GM11168 (cell line): ENCODE data around the gene PDE4B.

Experiments used
- in situ Hi-C: fragments of 300-500 bp; cut with MboI; formaldehyde crosslinking; loops from one replicate; pipeline ENCODE4 v1.12.0; 2022; ENCODE audit warnings: low sequenced_read_pairs; ENCODE audit not compliant: unreplicated experiment

The PDE4B gene

GRCh38 chr1:66290761-66291530 is 498.3 kb downstream of the PDE4B start:
- in situ Hi-C loops = no loop called here

GRCh38 chr1:66291531-66291864 is 498.8 kb downstream of the PDE4B start:
- in situ Hi-C loops = no loop called here

GRCh38 chr1:66292305-66292704 is 499.6 kb downstream of the PDE4B start:
- in situ Hi-C loops = no loop called here

GRCh38 chr1:66292944-66293343 is 500.2 kb downstream of the PDE4B start:
- in situ Hi-C loops = no loop called here

- in situ Hi-C loops = no loop called here
Observed at GRCh38 chr1:66294707-66295370, 502.1 kb downstream of the PDE4B start.

GRCh38 chr1:66295803-66296202 is 503.1 kb downstream of the PDE4B start:
- in situ Hi-C loops = no loop called here

- in situ Hi-C loops = no loop called here
Observed at GRCh38 chr1:66296370-66296769, 503.7 kb downstream of the PDE4B start.

GRCh38 chr1:66296951-66297350 is 504.3 kb downstream of the PDE4B start:
- in situ Hi-C loops = no loop called here

GRCh38 chr1:66298464-66298863 is 505.8 kb downstream of the PDE4B start:
- in situ Hi-C loops = no loop called here

- in situ Hi-C loops = no loop called here
Observed at GRCh38 chr1:66300280-66300971, 507.7 kb downstream of the PDE4B start.

GRCh38 chr1:66300972-66301451 is 508.3 kb downstream of the PDE4B start:
- in situ Hi-C loops = no loop called here

- in situ Hi-C loops = no loop called here
Observed at GRCh38 chr1:66302184-66302742, 509.6 kb downstream of the PDE4B start.

GRCh38 chr1:66302815-66303214 is 510.1 kb downstream of the PDE4B start:
- in situ Hi-C loops = no loop called here

GRCh38 chr1:66303646-66304045 is 511.0 kb downstream of the PDE4B start:
- in situ Hi-C loops = no loop called here

GRCh38 chr1:66304128-66304527 is 511.4 kb downstream of the PDE4B start:
- in situ Hi-C loops = no loop called here

- in situ Hi-C loops = no loop called here
Observed at GRCh38 chr1:66305927-66306326, 513.2 kb downstream of the PDE4B start.

GRCh38 chr1:66309006-66309741 is 516.5 kb downstream of the PDE4B start:
- in situ Hi-C loops = no loop called here

- in situ Hi-C loops = no loop called here
Observed at GRCh38 chr1:66311092-66311491, 518.4 kb downstream of the PDE4B start.

GRCh38 chr1:66311628-66312027 is 518.9 kb downstream of the PDE4B start:
- in situ Hi-C loops = no loop called here

- in situ Hi-C loops = no loop called here
Observed at GRCh38 chr1:66312271-66312990, 519.7 kb downstream of the PDE4B start.
